AG09309 (cell line): ENCODE measurements around the gene ENAM.

Source experiments
- DNase-seq: peaks from one replicate; pipeline ENCODE4 v3.0.0-alpha.2; 2010; ENCODE audit warnings: low read depth
- H3K4me3 ChIP-seq: 2 replicates; pipeline ENCODE4 v1.5.1; 2011; ENCODE audit warnings: mild to moderate bottlenecking, low read depth, low read length, moderate library complexity; ENCODE audit not compliant: control insufficient read depth
- TF ChIP-seq, protein P1 (sequence below): IDR thresholded peaks from 2 replicates; pipeline ENCODE4 v1.5.1; 2011; ENCODE audit warnings: mild to moderate bottlenecking, low read depth, low read length, inconsistent platforms; ENCODE audit not compliant: insufficient read depth, control insufficient read depth; ENCODE audit errors: missing control alignments

ENAM gene, protein sequence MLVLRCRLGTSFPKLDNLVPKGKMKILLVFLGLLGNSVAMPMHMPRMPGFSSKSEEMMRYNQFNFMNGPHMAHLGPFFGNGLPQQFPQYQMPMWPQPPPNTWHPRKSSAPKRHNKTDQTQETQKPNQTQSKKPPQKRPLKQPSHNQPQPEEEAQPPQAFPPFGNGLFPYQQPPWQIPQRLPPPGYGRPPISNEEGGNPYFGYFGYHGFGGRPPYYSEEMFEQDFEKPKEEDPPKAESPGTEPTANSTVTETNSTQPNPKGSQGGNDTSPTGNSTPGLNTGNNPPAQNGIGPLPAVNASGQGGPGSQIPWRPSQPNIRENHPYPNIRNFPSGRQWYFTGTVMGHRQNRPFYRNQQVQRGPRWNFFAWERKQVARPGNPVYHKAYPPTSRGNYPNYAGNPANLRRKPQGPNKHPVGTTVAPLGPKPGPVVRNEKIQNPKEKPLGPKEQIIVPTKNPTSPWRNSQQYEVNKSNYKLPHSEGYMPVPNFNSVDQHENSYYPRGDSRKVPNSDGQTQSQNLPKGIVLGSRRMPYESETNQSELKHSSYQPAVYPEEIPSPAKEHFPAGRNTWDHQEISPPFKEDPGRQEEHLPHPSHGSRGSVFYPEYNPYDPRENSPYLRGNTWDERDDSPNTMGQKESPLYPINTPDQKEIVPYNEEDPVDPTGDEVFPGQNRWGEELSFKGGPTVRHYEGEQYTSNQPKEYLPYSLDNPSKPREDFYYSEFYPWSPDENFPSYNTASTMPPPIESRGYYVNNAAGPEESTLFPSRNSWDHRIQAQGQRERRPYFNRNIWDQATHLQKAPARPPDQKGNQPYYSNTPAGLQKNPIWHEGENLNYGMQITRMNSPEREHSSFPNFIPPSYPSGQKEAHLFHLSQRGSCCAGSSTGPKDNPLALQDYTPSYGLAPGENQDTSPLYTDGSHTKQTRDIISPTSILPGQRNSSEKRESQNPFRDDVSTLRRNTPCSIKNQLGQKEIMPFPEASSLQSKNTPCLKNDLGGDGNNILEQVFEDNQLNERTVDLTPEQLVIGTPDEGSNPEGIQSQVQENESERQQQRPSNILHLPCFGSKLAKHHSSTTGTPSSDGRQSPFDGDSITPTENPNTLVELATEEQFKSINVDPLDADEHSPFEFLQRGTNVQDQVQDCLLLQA

DNA sequence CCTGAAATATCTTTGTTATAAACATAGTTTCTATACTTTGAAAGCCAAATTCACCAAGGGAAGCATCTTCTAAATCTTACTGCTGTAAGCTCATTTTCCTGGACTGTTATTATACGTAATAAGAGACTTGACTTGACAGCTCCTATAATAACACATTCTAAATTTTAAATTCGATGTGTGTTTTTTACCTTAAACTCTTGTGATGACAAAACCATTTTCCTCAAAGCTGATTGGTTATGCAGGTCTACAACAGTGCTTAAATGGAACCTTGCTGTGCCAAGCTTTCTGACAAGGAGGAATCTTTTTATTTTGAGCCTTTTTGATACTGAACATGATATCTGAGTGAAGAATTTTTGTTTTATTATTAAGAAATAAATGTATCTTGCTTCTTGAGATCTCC is at the start of gene ENAM:
Gene ENAM, plus strand, starts transcription at position 301 of the 400 bp plus-strand sequence. CDS start 757 bp downstream, outside the sequence.
- TF ChIP-seq, protein P1, sequence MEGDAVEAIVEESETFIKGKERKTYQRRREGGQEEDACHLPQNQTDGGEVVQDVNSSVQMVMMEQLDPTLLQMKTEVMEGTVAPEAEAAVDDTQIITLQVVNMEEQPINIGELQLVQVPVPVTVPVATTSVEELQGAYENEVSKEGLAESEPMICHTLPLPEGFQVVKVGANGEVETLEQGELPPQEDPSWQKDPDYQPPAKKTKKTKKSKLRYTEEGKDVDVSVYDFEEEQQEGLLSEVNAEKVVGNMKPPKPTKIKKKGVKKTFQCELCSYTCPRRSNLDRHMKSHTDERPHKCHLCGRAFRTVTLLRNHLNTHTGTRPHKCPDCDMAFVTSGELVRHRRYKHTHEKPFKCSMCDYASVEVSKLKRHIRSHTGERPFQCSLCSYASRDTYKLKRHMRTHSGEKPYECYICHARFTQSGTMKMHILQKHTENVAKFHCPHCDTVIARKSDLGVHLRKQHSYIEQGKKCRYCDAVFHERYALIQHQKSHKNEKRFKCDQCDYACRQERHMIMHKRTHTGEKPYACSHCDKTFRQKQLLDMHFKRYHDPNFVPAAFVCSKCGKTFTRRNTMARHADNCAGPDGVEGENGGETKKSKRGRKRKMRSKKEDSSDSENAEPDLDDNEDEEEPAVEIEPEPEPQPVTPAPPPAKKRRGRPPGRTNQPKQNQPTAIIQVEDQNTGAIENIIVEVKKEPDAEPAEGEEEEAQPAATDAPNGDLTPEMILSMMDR = no peak

DNA sequence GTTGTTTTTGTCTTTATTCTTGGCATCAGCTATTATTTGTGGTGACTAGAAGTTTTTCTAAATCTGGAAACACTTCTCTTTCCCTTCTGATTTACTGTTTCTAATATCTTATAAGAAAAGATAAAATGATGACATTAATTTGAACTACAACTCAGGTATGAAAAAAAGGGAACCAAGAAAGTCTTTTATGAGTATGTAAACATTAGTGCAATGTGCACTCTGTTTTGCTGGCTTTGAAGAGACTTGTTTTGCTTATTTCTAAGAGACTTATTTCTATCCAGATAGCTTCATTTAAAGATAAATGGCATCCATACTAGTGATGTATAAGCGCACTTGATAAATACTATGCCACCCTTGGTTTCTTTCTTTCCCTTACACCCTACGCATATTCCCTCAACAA is 46.6 kb upstream of the ENAM start:
- DNase-seq = no peak
- no peak overlapping the region for H3K4me3 ChIP-seq
- TF ChIP-seq, protein P1 = no peak

More for the DNA sequence above, at the start of gene ENAM:
- no peak within 1 kb of the TSS for H3K4me3 ChIP-seq
- DNase-seq = no peak

DNA sequence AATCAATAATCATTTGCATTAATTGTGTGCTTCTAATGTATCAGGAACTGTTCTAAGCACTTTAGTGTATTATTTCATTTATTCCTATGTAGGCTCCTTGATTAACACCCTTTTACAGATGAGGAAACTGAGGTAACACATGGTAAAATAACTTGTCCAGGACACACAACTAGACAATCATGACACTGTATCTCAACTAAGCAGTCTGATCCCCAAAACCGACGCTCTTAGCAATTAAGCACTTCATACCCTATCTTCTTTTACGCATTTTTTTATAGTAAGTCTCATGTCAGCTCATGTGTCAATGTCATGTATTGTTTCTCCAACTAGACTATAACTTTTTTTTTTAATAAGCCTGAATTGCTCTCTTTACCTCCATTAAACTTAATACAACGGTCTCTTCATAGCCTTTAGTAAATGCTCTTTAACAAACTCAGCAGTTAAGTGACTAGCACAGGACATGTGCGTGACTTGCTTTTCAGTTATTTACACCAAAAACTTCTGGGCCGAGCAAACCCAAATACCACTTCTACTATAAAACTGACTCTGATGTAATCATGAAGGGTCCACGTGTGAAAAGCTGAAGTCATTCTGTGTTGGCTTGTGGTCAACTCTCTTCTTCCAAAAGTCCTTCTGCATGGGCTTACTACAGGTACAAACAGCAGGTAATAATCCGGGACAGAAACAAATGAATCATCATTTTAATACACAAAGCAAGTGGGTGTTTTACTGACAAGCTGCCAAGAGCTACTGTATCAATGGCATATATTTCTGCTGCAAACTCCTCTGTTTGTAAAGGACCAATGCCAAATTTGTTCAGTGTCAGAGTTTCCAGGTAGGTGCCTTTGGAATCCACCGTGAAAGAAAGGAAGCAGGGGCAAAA is 44.4 kb upstream of the ENAM start:
- no peak for DNase-seq
- no peak overlapping the region for H3K4me3 ChIP-seq
- TF ChIP-seq, protein P1 = no peak

DNA sequence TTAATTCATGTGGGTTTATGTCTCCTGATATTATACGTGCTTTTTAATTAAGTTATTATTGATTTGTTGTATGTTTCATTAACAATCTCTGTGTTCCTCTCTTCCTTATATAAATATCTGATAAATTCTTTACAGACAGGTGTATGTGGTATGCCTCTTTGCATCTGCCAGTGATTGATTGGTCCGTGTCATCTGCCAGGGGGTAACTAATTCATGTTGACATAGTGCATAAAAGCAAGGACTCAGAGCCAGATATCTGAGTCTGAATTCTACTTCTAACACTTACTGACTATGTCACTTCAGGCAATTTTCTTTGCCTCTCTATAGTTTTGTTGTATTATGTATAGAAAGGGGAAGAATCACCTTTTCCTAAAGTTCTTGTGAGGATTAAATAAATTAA is 41.7 kb upstream of the ENAM start:
- H3K4me3 ChIP-seq = no peak overlapping the region
- TF ChIP-seq, protein P1 = no peak
- no peak for DNase-seq

DNA sequence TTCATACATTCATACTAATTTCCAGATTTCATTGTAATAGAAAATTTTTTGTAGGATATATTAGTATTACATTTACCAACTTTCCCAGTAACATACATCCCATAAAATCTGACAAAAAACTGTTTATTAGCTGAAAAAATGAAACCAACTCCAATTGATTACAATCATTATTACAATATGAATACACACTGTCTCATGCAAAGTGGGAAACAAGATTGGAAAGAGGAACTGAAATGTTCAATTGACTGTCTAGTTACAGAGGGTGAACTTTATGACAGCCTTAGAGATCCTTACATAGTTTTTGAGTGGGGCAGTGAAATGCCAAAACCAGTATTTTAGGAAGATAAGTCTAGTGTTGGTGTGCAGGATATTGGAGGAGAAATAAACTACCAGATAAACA is 38.8 kb upstream of the ENAM start:
- no peak overlapping the region for H3K4me3 ChIP-seq
- DNase-seq = no peak
- TF ChIP-seq, protein P1 = no peak
